Cardiac fibroblast (primary cell): ENCODE data around the gene LAMB4.

Experiments
- DNase-seq, 2 donors: peaks; one replicate each; pipeline versions ENCODE4 v3.0.0 to v3.0.0-alpha.2; 2010; ENCODE audit warnings: low read depth in 2 of 2
- H3K4me3 ChIP-seq, 2 donors: replicated peaks in 1 of 2; 1 replicate in 1 of 2; 2 replicates in 1 of 2; pipeline ENCODE4 v1.5.1; 2011; ENCODE audit warnings: low read depth in 2 of 2, low read length in 2 of 2, mild to moderate bottlenecking in 2 of 2, moderate library complexity in 1 of 2
- TF ChIP-seq, protein P1 (sequence below): IDR thresholded peaks from one replicate; pipeline ENCODE4 v1.5.1; 2011; ENCODE audit warnings: low read depth, mild to moderate bottlenecking, low read length, inconsistent platforms

LAMB4 gene

DNA sequence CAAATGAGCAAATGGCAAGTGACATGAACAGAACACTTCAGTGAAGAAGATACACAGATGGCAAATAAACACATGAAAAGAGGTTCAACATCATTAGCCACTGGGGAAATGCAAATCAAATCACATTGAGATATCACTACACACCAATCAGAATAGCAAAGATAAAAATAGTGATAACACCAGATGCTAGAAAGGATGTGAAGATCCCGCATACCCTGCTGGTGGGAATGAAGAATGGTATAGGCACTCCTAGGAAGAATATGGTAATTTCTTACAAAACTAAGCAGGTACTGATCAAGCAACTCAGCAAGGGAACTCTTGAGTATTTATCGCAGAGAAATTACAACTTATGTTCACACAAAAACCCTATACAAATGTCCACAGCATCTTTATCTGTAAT is 11.2 kb downstream of the LAMB4 start:
- H3K4me3 ChIP-seq, result no peak overlapping the region
- TF ChIP-seq, protein P1, sequence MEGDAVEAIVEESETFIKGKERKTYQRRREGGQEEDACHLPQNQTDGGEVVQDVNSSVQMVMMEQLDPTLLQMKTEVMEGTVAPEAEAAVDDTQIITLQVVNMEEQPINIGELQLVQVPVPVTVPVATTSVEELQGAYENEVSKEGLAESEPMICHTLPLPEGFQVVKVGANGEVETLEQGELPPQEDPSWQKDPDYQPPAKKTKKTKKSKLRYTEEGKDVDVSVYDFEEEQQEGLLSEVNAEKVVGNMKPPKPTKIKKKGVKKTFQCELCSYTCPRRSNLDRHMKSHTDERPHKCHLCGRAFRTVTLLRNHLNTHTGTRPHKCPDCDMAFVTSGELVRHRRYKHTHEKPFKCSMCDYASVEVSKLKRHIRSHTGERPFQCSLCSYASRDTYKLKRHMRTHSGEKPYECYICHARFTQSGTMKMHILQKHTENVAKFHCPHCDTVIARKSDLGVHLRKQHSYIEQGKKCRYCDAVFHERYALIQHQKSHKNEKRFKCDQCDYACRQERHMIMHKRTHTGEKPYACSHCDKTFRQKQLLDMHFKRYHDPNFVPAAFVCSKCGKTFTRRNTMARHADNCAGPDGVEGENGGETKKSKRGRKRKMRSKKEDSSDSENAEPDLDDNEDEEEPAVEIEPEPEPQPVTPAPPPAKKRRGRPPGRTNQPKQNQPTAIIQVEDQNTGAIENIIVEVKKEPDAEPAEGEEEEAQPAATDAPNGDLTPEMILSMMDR, result peak; percentile 7
- no peak for DNase-seq

DNA sequence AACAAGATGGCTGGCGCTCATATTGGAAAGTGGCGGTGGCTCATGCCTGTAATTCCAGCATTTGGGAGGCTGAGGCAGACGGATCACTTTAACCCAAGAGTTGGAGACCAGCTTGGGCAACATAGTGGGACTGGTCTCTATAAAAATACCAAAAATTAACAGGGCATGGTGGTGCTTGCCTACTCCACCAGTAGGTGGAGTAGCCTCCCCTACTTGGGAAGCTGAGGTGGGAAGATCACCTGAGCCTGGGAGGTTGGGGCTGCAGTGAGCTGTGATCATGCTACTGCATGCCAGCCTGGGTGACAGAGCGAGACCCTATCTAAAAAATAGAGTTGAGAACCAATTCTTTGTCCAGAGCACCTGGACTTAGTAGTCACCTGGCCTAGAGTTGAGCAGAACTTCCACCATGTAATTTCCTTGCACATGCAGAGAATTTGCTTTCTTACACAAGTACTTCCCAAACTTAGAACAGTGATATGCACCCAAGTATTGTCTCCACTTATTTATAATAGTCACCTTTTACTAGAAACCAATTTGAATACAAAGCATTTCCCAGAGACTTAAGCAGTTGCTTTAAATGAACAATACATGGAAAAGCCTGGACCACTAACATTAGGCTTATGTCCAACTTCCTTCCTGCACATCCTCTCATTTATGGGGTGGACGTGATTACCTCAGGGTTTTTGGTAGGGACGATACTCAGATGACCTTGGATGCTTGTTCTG is 15.9 kb downstream of the LAMB4 start:
- DNase-seq, result peak in 1 of 2 donors; percentile 34
- TF ChIP-seq, protein P1, result peak; percentile 59
- no peak overlapping the region for H3K4me3 ChIP-seq

DNA sequence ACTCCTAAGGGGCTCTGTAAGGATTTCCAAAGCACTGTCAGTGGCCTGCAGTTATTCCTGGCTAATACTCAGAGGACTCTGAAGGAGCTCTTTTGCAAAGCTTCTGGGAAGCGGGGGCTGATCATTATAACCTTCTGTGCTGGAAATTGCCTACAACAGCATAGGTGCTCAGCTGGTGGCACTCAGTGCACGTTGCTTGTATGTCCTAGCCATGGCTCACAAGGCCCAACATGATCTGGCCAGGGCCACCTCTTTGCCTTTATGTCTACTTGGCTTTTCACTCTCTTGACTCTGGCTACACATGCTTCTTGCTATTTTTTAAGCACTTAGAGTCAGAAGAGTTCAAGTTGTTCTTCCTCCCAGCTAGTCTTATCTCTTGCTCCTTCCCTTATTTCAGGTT is 17.5 kb downstream of the LAMB4 start:
- TF ChIP-seq, protein P1, result no peak
- DNase-seq, result no peak
- H3K4me3 ChIP-seq, result no peak overlapping the region

DNA sequence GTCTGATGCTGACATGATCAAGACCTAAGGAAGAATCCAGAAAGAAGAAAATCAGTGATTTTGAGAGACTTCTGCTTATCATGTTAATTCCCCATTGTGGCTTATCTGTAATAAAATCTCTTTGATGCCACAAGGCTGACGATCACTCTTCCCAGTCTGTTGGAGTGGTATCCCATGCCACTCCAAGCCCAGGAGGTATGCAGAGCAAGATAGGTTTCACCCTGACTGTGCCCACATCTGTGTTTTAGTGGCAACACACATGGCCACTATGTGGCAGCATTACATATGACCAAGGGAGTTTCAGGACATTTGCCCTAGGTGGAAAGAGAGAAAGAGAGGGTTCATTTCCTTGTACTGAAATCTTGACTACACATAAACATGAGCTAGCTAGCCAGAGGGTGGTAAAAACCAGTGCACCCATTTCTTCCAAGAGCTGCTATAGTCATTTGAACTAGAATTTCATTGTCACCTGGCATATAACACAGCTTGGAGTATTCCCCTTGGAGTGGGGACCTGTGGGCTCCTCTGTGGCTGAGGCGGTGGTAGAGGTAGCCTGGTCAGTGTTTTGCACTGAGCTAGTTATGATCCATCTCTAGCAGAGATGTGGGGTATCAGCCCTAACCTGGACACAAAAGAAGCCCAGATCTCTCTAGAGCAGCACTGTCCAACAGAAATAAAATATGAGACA is 20.8 kb downstream of the LAMB4 start:
- no peak overlapping the region for H3K4me3 ChIP-seq
- DNase-seq, result peak; percentile 29 to 32
- TF ChIP-seq, protein P1, result peak; percentile 48

DNA sequence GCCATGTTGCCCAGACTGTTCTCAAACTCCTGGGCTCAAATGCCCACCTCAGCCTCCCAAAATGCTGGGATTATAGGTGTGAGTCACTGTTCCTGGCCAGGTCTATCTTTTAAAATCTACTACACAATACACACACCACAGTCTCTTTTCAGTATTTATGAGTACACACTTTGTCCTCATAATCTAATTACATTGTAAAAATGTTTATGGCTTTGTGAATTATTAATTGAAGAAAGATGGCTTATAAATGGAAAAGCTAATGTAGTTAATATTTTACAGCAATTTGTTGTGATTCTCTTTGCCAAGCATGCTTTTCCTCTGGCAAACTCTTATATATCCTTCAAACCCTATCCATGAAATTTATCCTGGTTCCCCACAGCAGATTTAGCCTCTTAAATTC is 22.0 kb downstream of the LAMB4 start:
- no peak for DNase-seq
- H3K4me3 ChIP-seq, result no peak overlapping the region

DNA sequence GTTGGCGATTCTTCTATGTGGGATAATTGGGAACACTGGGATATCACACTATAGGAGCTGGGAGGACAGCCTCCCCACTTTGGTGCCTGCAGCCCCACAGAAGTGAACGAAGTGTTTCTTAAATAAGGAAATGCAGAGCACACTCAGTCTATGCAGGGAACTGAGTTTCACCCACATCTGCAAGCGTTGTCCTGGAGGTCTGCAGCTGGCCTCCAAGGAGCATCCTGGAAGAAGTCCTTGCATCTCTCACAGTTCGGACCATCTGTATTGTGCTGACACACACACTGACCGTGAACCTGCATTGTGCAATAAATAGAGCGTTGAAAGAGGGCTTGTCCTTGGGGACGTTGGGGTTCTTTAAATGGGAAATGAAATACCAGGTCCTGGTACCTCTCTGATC is 25.8 kb downstream of the LAMB4 start:
- no peak overlapping the region for H3K4me3 ChIP-seq
- TF ChIP-seq, protein P1, result no peak
- DNase-seq, result peak; percentile 54 to 65

More for the DNA sequence above, 22.0 kb downstream of the LAMB4 start:
- TF ChIP-seq, protein P1, result no peak
